AG20443 (cell line): ENCODE measurements around the gene RNF19B.

Experiments
- DNase-seq: peaks from one replicate; pipeline ENCODE4 v3.0.0; 2012; ENCODE audit warnings: low spot score, mixed read lengths

The RNF19B gene

GRCh38 chr1:32886828-32887414, 77.7 kb downstream of the RNF19B start:
- DNase-seq: no peak
